Islet precursor cell (in vitro differentiated cells): ENCODE measurements around the gene LAMA2.
"Not testable (repeated sequence)": the region's sequence is repeated elsewhere in the genome, so short reads cannot be mapped to it uniquely, and the experiment has no call there.

Experiments used
- DNase-seq: peaks from one replicate; pipeline ENCODE4 v3.0.0-alpha.2; 2018

LAMA2 gene

DNA sequence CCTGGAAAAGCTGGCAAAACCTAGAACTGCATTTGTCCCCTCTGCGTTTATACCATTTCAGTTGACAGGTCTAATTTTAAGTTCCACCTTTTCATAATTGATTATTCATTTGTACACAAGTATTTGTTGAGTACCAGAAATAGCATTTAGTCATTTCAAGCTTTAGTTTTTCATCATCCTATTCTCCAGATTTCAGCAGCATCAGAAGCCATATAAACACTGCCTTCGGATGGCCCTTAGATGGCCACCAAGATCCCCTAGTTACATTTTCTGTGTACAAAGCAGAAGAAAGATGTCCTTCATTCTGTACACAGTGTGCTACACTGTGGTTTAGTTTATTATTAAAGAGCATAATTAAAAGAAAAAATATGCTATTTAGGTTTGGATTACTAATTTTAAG lies 131.4 kb downstream of the LAMA2 start:
- no peak for DNase-seq

DNA sequence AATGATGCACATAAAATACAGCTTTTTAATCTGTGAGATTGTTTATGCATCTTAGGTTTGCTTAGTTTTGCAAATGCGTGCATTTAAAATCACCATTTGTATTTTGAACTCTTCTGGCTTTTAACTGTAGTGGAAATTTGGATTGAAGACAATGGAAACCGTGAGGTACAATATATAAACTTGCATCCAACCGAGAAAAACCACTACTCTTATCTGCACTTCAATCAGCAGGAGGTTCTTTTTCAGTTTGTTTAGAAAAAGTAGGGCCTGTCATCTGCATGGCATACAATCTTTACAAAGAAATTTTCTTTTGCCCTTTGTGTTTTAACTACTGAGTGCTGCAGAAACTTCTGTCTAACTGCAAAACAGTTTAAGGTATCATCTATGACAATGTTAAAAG lies 132.8 kb downstream of the LAMA2 start:
- no peak for DNase-seq

DNA sequence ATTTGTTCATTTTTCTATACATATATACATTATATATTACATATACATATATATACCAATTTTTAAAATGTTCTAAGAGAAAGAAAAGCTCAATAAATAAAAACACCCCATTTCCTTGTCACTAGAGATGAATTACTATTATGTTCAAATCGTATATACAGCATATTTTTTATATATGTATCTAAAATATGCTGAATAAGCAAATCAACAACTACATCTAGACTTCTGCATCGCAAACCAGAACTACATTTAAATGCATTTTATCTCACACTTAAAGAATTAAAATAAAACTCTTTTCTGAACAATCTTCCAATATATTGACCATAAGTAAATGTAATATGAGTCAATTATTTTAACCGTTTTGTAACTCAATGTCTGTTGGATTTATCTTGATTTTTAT lies 133.9 kb downstream of the LAMA2 start:
- DNase-seq = no peak

DNA sequence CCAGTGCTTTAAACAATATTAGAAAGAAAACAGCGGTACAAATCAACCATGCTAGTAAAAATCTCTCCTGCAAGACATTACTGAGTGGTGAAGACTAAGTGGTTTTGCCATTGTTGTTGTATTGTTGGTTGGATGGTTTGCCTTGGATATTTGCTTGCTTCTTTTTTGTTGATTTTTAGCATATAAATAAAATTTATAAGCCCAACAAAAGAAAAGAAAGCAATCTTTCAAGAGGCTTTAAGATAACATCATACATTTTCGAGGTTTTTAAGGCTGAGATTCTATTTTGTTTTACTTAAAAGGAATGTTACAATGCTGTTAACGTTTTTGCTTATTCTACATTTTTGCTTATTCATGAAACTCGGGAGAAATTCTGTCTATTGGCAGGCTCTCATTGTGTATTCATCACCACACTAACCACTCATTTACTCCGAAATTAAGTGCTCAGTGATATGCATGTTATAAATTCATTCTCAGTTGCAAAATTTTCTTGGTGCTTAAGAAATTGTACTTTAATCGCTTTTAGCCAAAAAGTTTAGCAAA lies 139.1 kb downstream of the LAMA2 start:
- no peak for DNase-seq

DNA sequence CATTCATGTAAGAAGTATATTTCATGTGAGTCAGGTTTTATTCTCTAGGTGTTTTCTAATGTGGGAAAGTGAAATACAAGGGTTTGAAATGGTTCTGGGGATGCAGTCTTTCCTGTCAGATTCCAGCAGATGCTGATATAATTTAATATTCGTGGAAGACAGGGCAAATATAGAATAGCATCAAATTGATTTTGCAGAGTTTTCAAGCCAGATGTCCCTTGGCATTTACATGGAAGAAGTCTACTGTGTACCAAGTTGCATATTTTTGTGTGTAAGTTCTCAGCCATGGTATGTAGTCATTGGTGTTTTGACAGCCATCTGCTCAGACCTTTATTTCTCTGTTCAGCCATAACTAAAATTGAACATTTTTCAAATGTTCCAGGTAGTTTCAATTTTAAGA lies 143.7 kb downstream of the LAMA2 start:
- DNase-seq = no peak

DNA sequence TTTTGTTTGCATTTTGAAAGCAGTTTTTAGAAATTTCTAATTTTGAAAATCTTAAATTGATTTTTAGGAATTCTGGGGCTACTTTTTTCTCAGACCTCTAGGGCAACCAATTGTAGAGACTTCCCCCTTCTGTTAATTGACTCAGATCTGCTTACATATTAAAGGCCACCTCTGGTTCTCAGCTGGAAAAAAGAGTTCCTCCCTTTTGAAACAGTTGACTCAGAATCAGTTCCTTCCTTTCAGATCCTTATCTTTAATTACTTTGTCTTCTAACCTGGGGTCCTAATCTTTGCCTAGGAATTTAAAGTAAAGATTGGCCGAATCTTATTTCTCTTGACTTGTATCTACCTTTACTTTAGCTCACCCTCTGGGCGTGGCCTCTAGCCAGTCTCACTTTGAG lies 146.8 kb downstream of the LAMA2 start:
- no peak for DNase-seq

DNA sequence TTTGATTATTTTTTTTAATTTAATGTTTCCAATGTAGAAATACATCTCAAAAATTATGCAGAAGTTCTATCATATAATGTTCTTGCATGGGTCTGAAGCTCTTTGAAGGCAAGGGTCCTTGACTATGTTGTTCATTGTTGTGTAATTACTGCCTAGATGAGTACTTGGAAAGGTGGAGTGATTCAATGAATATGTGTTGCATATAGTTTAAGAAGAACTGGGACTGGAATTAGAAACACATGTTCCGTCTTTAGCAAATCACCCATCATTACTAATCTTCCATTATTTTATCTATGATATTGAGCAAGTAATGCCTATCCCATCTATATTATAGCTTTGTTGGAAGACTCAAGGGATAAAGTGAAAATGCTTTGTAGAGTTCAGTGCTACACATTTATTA lies 147.3 kb downstream of the LAMA2 start:
- no peak for DNase-seq

DNA sequence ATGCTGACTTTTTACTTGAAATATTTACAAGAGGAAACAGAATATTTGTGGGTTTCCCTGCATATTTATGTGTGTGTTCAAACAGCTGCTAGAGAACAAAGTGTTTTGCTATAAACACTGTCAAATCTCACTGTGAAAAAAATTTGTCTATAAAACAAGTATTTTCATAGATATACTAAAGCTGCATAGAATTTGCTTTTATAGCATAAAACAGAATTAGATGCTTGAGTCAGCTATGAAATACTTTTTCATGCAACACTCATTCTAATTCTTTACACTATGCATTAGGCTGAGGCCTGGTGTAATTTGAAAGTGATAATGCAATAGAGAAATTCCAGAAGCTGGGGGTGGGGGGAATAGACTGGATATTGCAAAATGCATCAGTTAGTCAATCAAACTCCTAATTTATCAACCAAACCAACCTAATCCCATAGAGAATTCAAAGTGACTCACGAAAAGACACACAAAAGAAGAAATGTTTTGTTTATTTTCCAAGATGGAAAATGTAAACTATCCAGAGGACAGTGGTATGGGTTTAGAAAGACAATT lies 148.2 kb downstream of the LAMA2 start:
- DNase-seq = no peak

DNA sequence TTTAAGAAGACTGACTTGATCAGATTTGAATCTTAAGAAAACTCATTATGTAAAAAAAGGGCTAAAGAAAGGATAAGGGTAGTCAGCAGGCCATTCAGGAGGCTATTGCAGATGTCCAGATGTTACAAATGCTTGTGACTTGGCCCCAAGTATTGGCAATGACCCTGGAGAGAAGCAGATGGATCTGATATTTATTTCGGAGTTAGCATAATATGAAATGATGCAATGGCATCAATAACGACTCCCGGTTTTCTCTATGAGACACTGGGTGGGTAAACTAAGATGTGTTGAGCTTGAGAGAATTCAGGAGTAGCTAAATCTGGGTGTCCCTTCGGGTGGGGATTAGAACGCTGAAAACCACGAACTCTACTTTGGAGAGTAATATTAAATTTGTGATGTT lies 149.7 kb downstream of the LAMA2 start:
- no peak for DNase-seq

DNA sequence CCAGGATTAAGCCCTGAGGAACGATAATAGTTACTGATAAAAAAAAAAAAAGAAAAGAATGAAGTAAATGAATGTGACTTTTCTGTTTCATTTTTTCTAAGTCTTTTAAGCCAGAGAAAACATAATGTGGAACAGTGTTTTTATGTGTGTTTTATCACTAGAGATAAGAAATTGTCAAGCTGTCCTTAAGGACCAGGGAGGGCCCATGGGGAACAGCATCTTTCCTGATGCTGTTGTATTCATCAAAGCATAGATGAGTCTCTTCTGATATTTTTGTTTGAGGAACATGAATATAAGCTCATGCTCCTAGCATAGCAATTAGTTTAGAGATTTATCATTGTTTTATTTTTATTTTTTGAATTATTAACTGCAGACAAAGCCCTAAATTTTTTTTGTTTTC lies 150.2 kb downstream of the LAMA2 start:
- no peak for DNase-seq

DNA sequence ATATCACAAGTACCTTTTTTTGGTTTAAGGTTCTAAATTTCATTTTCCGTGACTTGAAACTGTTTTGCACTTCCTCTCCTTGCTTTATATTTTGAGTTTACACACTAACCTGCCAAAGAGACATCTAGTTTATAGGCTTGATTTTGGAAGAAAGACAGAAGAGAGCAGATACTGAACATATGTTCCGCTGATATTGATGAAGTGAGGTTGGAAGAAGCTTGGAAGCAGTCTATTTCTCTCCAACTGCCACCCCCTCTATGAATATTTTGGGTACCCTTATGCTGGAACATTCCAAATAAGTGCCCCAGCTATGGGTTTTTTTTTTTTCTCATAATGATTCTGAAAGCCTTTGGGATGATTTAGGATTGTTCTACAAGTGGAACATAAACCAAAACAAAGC lies 150.6 kb downstream of the LAMA2 start:
- no peak for DNase-seq

DNA sequence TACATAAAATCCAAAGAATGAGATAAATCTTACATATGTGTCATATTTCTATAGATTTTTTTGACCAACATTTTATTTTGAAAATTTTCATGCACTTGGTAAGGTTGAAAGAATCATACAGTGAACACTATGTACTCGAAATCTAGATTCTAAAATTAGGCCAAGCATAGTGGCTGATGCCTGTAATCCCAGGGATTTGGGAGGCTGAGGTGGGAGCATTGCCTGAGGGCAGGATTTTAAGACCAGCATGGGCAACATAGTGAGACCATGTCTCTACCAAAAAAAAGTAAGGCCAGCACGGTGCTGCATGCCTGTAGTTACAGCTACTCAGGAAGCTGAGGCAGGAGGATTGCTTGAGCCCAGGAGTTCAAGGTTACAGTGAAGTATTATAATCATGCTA lies 158.6 kb downstream of the LAMA2 start:
- DNase-seq = no peak

DNA sequence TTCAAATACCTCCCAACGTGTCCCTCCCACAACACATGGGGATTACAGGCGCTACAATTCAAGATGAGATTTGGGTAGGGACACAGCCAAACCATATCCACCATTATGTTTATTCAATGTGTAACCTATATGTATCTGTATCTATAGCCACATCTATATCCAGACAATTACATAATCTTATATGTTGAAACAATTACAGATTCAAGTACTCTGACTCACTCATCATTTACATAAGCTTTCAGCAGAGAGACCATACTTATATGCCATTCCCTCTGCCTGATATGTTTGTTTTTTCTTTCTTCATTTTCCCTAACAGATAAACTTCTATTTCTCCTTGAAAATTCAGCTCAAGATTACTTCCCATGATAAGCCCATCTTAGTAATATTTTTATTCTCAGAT lies 163.6 kb downstream of the LAMA2 start:
- DNase-seq = no peak

DNA sequence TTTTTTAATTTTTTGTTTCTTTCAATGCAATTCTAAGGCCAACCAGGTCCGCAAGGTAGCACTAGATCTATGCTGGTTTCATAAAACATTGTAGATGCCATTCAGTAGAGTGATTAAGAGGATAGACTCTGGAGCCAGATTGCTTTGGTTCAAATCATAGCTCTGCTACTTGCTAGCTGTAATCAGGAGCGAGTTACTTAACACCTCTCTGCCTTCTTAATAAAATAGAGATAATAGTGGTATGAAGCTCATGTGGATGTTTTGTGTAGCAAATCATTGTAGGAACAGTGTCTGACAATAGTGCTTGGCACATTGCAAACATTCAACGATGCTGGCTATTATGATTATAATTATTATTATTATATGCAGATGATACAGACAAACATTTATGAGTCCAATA lies 164.9 kb downstream of the LAMA2 start:
- no peak for DNase-seq

DNA sequence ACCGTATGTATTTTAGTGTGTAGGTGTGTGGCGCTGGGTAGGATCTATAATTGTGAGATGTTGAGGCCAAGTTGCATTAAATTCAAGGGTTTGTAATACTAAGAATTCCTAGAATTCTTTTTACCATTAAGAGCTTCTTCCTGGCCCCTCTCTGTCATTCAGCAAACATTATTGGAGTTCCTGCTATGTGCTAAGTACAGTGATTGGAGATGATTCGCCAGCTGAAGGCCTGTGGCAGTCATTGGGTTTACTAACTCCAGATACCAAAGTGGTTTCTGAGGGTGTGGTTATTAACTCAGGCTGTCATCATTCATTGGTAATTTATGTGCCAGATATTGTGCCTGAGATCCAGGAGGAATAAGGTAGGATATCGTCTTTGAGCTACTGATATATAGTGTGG lies 167.1 kb downstream of the LAMA2 start:
- DNase-seq = peak; percentile 67

DNA sequence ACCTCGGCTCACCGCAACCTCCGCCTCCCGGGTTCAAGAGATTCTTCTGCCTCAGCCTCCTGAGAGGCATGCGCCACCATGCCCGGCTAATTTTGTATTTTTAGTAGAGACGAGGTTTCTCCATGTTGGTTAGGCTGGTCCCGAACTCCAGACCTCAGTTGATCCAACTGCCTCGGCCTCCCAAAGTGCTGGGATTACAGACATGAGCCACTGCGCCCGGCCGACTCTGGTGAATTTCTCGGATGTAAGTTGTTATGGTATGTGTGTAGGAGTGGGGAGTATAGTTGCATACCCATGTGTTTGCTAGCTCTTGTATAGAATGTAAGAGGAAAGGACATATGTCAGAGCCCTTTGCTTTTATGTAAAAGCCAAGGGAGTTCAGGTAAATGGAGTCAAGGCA lies 170.2 kb downstream of the LAMA2 start:
- DNase-seq = not testable (repeated sequence)

DNA sequence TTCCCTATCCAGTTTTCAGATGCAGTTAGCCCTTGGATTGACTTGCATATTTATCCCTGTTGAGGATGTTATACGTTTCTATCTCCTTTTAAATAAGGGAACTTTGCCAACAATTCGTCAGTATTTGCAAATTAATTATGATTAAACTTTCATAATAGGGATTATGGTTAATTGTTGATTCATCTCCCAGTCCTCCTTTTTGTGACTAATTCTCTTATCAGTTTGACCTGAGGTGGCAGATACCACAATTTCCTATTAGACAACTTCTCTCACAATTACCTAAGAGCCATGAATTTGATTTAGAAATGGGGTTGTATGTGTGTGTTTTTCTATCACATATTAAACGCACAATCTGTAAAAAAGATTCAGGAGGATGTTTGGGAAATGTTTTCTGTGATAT lies 172.9 kb downstream of the LAMA2 start:
- DNase-seq = no peak

DNA sequence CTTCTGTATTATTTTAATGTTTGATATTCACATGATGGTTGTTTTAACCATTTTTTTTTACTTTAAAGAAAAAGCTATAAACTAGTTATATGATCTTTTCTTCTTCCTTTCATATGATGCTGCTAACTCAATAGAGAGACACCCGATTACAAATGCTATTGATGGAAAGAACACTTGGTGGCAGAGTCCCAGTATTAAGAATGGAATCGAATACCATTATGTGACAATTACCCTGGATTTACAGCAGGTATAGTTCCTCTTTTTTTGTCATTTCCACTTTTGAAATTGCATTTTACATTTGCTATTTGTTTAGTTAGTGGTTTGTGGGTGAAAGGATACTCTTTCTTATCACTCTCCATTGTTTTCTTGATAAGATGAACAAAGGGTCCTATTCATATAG lies 176.7 kb downstream of the LAMA2 start:
- no peak for DNase-seq

DNA sequence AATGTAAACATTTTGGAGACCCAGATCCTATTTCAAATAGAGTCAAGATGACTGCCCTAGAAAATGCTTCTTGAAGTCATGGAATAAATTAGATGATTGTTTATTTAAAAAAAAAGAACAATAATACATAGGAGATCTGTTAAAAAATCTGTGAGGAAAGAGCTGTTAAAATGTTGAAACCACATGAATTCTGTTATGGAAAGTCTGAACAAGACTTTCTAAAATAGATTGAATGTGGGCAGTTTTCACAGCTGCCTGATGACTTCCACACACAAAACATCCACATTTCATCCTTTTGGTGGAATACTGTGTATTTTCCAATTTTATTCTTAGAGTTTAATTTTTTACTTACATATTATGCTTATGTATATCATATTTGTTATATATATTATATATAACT lies 186.1 kb downstream of the LAMA2 start:
- DNase-seq = no peak

DNA sequence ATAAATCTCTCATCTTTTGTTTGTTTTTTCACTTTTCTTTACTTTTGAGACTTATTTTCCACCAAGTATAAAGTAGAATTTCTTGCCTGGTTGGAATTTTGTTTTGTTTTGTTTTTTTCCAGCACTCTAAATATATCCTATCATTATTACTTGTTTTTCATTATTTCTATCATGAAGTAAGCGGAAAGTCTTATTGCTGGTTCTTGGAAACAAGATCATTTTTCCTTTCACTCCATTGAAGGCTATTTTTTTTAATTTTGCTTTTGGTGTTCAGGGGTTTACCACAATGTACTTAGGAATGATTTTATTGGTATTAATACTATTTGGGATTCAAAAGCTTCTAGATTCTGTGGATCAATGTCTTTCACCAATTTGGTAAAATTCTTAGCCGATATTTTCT lies 190.1 kb downstream of the LAMA2 start:
- no peak for DNase-seq

DNA sequence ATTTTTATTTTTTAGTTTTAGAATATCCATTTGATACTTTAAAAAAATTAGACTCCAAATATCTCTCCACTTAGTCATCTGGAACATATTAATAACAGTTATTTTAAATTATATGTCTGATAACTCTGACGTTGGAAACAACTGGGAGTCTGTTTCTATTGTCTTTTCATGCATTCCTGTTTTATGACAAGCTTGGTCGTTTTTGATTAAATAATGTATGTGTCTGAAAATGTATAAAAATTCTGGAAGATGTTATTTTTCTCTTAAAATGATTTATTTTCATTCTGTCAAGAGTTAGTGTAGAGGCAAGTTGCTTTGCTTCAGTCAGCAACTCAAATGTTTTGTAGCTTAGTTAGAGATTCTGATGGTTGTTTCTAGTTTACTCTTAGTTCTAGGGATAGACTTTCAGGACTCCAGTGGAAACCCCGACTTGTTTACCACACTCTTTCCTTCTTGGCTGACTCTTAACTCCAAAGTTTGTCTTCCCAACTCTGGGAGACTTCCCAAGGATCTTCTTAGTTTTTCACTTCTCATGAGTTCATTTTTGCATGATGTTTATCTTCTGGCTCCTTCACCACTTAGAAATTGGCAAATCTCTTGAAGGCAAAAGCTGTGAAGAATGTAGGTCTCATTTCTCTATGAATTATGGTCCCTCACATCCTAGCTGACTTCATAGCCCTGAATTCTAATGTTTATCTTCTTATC lies 190.9 kb downstream of the LAMA2 start:
- no peak for DNase-seq

DNA sequence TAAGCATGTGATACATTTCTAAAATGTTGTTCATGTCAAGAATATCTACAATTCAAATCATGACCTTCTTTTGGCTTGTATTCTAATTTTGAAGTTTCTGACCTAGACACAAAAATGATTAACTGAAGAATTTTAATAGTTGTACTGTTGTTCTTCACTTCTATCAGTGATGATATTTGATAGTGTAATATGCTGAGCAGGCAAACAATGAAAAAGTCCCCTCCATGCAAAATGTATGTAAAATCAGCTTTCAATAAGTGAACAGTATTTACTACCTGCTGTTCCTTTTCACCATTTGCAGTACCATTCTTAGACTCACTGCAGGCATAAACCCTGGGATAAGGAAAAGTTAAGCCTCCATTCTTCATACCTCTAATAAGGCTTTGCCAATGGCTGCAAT lies 201.5 kb downstream of the LAMA2 start:
- DNase-seq = no peak

DNA sequence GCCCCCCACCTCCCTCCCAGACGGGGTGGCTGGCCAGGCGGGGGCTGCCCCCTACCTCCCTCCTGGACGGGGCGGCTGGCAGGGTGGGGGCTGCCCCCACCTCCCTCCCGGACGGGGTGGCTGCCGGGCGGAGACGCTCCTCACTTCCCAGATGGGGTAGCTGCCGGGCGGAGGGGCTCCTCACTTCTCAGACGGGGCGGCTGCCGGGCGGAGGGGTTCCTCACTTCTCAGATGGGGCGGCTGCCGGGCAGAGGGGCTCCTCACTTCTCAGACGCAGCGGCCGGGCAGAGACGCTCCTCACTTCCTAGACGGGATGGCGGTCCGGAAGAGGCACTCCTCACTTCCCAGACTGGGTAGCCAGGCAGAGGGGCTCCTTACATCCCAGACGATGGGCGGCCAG lies 205.5 kb downstream of the LAMA2 start:
- DNase-seq = not testable (repeated sequence)

DNA sequence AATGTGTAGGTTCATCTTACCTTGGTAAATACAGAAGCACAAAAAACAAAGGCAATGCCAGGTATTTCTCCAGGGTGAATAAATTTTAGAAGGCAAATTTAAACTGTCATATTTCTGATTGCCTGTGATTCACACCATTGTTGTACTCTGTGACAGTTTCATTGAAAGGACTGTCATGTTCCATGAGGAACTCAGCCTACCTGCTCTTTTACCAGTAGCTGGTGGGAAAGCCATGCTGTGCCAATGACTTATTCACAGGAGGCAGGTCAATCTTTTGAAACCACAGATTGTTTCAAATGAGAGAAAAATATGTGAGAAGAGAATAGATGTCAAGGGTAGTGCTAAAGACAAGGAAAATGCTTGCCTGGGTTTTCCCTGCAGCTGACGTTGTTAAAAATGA lies 206.4 kb downstream of the LAMA2 start:
- DNase-seq = no peak

DNA sequence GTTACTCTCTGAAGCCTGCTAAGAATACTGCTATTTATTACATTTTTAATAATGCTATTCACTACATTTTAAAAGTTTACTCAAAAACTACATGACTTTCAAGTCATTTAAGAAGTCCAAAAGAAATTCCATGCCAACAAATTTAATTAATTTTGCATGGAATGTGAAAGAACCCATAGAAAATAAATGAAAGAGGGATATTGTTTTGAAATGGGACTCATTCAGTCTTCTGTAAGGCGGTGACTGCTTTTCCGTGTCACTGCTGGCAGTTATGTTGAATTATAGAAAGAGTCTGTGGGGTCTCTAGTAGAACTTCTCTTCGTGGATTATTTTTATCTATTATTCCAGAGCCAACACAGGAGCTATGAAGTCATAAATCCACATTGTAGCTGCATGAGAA lies 211.2 kb downstream of the LAMA2 start:
- no peak for DNase-seq
